H1 (cell line): ENCODE data around the gene KRT37.

ENCODE experiments used
- CTCF ChIP-seq, 3 experiments: IDR thresholded peaks; 1 replicate in 2 of 3; 2 replicates in 1 of 3; pipeline versions ENCODE4 v1.5.1 to v1.6.1; 2011; ENCODE audit warnings: low read length in 3 of 3, mild to moderate bottlenecking in 3 of 3, inconsistent platforms in 2 of 3, low read depth in 1 of 3, moderate library complexity in 1 of 3; ENCODE audit not compliant: insufficient read depth in 1 of 3; ENCODE audit errors: control extremely low read depth in 1 of 3
- MAFK ChIP-seq: IDR thresholded peaks from 2 replicates; pipeline ENCODE4 v1.6.1; 2012; ENCODE audit warnings: low read depth, mild to moderate bottlenecking, improper control_type of control experiment, low read length
- MAX ChIP-seq: IDR thresholded peaks from 2 replicates; pipeline ENCODE4 v1.6.1; 2012; ENCODE audit warnings: inconsistent platforms
- NRF1 ChIP-seq: IDR thresholded peaks from 2 replicates; pipeline ENCODE4 v1.6.1; 2011; ENCODE audit warnings: mild to moderate bottlenecking, low read depth, low read length, improper control_type of control experiment
- POLR2A ChIP-seq, 2 experiments: IDR thresholded peaks; 1 replicate in 1 of 2; 2 replicates in 1 of 2; pipeline ENCODE4 v1.6.1; 2011; ENCODE audit warnings: low read depth in 2 of 2, low read length in 2 of 2, mild to moderate bottlenecking in 2 of 2; ENCODE audit errors: control extremely low read depth in 1 of 2
- RXRA ChIP-seq: IDR thresholded peaks from 2 replicates; pipeline ENCODE4 v1.6.1; 2011; ENCODE audit warnings: low read depth, mild to moderate bottlenecking, low read length, moderate library complexity; ENCODE audit not compliant: insufficient read depth
- SIN3A ChIP-seq, 2 experiments: IDR thresholded peaks in 1 of 2; conservative IDR thresholded peaks in 1 of 2; 2 replicates each; pipeline ENCODE4 v1.6.1; 2011 to 2012; ENCODE audit warnings: low read length in 2 of 2, improper control_type of control experiment in 1 of 2, low read depth in 1 of 2, mild to moderate bottlenecking in 1 of 2

DNA sequence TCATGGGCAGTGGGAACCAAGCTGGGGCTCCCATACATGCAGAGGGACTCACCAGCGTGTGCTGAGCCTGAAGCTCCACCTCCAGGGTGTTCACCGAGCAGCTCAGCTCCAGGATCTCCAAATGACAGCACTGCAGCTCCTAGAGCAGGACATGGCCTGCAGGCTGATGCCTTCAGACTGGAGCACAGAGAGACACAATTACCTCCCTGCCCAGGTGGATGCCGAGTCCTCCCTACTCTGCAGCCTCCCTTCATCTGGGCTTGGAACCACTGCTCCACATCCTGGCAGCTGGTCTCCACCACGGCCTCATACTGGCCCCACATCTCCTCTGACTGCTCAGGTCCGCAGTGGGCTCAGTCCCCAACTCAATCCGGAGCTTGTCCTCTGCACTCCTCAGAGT, 24.6 kb upstream of the KRT37 start:
- TF ChIP-seq CTCF (IDR thresholded peaks at IDR 0.05; ENCODE audit: control extremely low read depth in 1 of 3, insufficient read depth in 1 of 3, low read depth in 1 of 3, low read length in 3 of 3): no peak
- no peak for TF ChIP-seq MAFK
- TF ChIP-seq NRF1: no peak
- TF ChIP-seq POLR2A (IDR thresholded peaks at IDR 0.05; ENCODE audit: control extremely low read depth in 1 of 2, low read depth in 2 of 2, low read length in 2 of 2): no peak
- no peak for TF ChIP-seq MAX
- no peak for TF ChIP-seq SIN3A (conservative IDR thresholded peaks at IDR 0.05 in 1 of 2, IDR thresholded peaks at IDR 0.05 in 1 of 2; ENCODE audit: low read depth in 1 of 2, low read length in 2 of 2)
- no peak for TF ChIP-seq RXRA
